ENCODE data around the gene SALL3. TPM values are rescaled to one million over a fixed set of nuclear protein-coding genes. Genes with fewer than 3 reads are reported as not detected.
A peak's percentile ranks its signal among the peaks of the same experiment; 100 is the strongest.

SALL3 gene
- total and polyA plus RNA-seq, 2 experiments from 2014 or later, result 16.9 to 39.8 TPM

GRCh38 chr18:78948707-78949106, 30.9 kb upstream of the SALL3 start:
- Histone ChIP-seq H3K4me2 (no peak overlapping the region), H4K20me1 (replicated peaks; ENCODE audit: insufficient read depth) (no peaks in the 10 kb centered on the region), H3K4me3 (no peak overlapping the region), H2AFZ (peak overlapping the region; percentile 94; the same call in 1 of the 2 replicates), H3K27me3 (ENCODE audit: insufficient read depth) (no peaks in the 10 kb centered on the region), H3K27ac (ENCODE audit: low read depth) (no peak overlapping the region), H3F3A (replicated peaks; ENCODE audit: low read depth) (no peaks in the 10 kb centered on the region), H3K9me2 (ENCODE audit: insufficient read depth) (0 out of 2 replicates have a peak, but pooled peaks cover 3% of the 10 kb centered on the region), H3K36me3 (ENCODE audit: insufficient read depth) (no peaks in the 10 kb centered on the region), H3K4me1 (ENCODE audit: insufficient read depth) (peaks cover 10% of the 10 kb centered on the region), H3K79me2 (replicated peaks; ENCODE audit: insufficient read depth) (no peaks in the 10 kb centered on the region)
- Mint-ChIP-seq H3K4me3 (no peak overlapping the region), H3K36me3 (ENCODE audit: low read depth) (peaks cover 26% of the 10 kb centered on the region), H3K27me3 (ENCODE audit: insufficient read depth, low read depth, poor library complexity) (peaks cover 3% of the 10 kb centered on the region), H3K27ac (no peak overlapping the region), H3K4me1 (peaks cover 5% of the 10 kb centered on the region; the same call in 1 of the 3 replicates), H3K9me3 (peaks cover 91% of the 10 kb centered on the region)
- no peak for ATAC-seq
- DNase-seq (ENCODE audit: low spot score), result no peak
- TF ChIP-seq EZH2phosphoT487 (IDR thresholded peaks at IDR 0.05; ENCODE audit: unreplicated experiment), result no peak
- no peak for TF ChIP-seq ETS1 (IDR thresholded peaks at IDR 0.05)
- no peak for TF ChIP-seq ZNF114 (CRISPR knock-in tag; IDR thresholded peaks at IDR 0.05)

- ATAC-seq (no peak), DNase-seq (ENCODE audit: low spot score) (no peak)
- Histone ChIP-seq H2AFZ (no peak overlapping the region), H3K27ac (ENCODE audit: low read depth) (no peak overlapping the region), H3K27me3 (ENCODE audit: insufficient read depth) (no peaks in the 10 kb centered on the region), H3K4me3 (no peak overlapping the region), H3K4me1 (ENCODE audit: insufficient read depth) (peaks cover 10% of the 10 kb centered on the region), H3K4me2 (no peak overlapping the region), H3K36me3 (ENCODE audit: insufficient read depth) (no peaks in the 10 kb centered on the region), H3F3A (replicated peaks; ENCODE audit: low read depth) (no peaks in the 10 kb centered on the region), H4K20me1 (replicated peaks; ENCODE audit: insufficient read depth) (no peaks in the 10 kb centered on the region), H3K9me2 (ENCODE audit: insufficient read depth) (0 out of 2 replicates have a peak, but pooled peaks cover 3% of the 10 kb centered on the region), H3K79me2 (replicated peaks; ENCODE audit: insufficient read depth) (no peaks in the 10 kb centered on the region)
- Mint-ChIP-seq H3K4me1 (peaks cover 5% of the 10 kb centered on the region; the same call in 1 of the 3 replicates), H3K9me3 (peaks cover 90% of the 10 kb centered on the region), H3K36me3 (ENCODE audit: low read depth) (peaks cover 22% of the 10 kb centered on the region), H3K27me3 (ENCODE audit: insufficient read depth, low read depth, poor library complexity) (peaks cover 3% of the 10 kb centered on the region), H3K4me3 (no peak overlapping the region), H3K27ac (no peak overlapping the region)
- TF ChIP-seq ETS1 (IDR thresholded peaks at IDR 0.05) (no peak), REST (IDR thresholded peaks at IDR 0.05; ENCODE audit: unreplicated experiment) (no peak), EZH2phosphoT487 (IDR thresholded peaks at IDR 0.05; ENCODE audit: unreplicated experiment) (no peak), NANOG (IDR thresholded peaks at IDR 0.05; ENCODE audit: borderline replicate concordance) (no peak), ZNF331 (CRISPR knock-in tag; IDR thresholded peaks at IDR 0.05; ENCODE audit: low read depth) (no peak), ZNF462 (CRISPR knock-in tag; IDR thresholded peaks at IDR 0.05) (no peak), STAT1 (IDR thresholded peaks at IDR 0.05; ENCODE audit: unreplicated experiment) (no peak), JUNB (IDR thresholded peaks at IDR 0.05; ENCODE audit: unreplicated experiment) (no peak)
These were observed 30.4 kb upstream of the SALL3 start for GRCh38 chr18:78949216-78949615.

Data from GM23338 (cell line).